SH-SY5Y (cell line): Measurements from ENCODE around the gene BTRC.

Experiments used
- GATA2 ChIP-seq: IDR thresholded peaks from 2 replicates; pipeline ENCODE4 v1.6.1; 2011; ENCODE audit warnings: mild to moderate bottlenecking, low read depth, low read length
- GATA3 ChIP-seq: IDR thresholded peaks from 2 replicates; pipeline ENCODE4 v1.6.1; 2011; ENCODE audit warnings: low read depth, mild to moderate bottlenecking, low read length, moderate library complexity

DNA sequence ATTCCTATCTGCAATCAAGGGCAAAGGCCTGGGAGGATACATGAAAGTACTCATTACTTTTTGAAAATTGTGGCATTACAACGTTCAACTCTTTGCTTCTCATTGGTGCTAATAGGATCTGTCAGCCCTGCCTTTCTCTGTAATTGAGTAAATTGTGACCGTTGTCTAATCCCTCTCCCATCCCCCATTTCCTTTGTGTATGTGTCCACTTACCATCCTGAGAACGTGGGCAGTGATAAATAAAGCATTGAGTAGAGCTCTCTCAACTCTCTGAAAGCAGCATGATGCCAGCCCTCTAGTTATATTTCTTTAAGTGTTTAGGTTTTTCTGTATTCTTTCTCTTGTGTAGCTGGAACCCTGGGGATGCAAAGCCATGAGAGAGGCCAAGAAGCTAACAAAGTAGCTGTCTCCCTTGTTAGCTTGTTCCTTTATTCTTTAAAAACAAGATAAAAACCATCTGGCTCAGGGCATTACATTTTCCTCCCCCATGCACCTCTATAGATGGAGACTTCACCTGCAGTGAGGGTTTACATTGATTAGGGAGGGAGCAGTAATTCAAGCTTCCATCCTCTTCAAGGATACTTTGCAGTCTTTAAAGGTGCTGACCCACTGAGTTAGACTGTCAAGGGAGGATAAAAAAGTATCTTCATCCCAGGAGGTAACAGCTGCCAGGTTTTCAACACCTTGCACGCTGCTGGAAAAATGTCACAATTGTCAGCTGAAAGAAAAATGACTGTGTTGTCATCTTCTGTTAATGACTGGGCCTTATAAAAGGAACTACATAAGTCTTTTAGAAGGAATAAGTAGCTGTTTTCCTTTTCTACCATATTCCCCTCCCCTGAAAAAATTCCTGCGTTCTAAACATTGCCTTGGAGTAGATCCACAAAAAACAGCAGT, 112.3 kb downstream of the BTRC start:
- TF ChIP-seq GATA2 = no peak
- no peak for TF ChIP-seq GATA3
